PC-3 (cell line): Measurements from ENCODE around the gene ARHGAP18. TPM values are rescaled to one million over a fixed set of nuclear protein-coding genes. Genes with fewer than 3 reads are reported as not detected.

Experiments
- ATAC-seq: fragments of 200-7000 bp; cut with Tn5 transposase; 2 replicates; pipeline ENCODE4 v1.9.1; 2020; ENCODE audit warnings: mild to moderate bottlenecking, moderate library complexity
- BruUV-seq: library from RNA; stranded (reverse); fragments of 400-500 nt; replicated peaks from 2 replicates; lab custom pipeline; 2021; lab: Mats Ljungman, UMichigan
- CTCF ChIA-PET: fragments of 300-600 bp; sonication (Branson Sonifier 250); formaldehyde crosslinking; loops from one replicate; lab custom pipeline; 2022; ENCODE audit warnings: antibody characterized with exemption; lab: Charles Lee
- POLR2A ChIA-PET: fragments of 300-600 bp; sonication (Branson Sonifier 250); formaldehyde crosslinking; loops from one replicate; lab custom pipeline; 2022; ENCODE audit warnings: antibody characterized with exemption; ENCODE audit not compliant: unreplicated experiment; lab: Charles Lee
- DNase-seq: peaks from one replicate; pipeline ENCODE4 v3.0.0-alpha.2; 2015
- H2AFZ ChIP-seq: fragments of 300-600 bp; sonication (generic); 2 replicates; pipeline ENCODE4 v1.6.0; 2016; ENCODE audit warnings: antibody characterized with exemption, low read length
- H3F3A ChIP-seq: fragments of 300-600 bp; sonication (generic); one replicate; pipeline ENCODE4 v1.6.0; 2017; ENCODE audit warnings: antibody characterized with exemption, low read length, control low read depth, mild to moderate bottlenecking; ENCODE audit not compliant: unreplicated experiment
- H3K27ac ChIP-seq: fragments of 300-600 bp; sonication (generic); 2 replicates; pipeline ENCODE4 v1.5.1; 2016; ENCODE audit warnings: mild to moderate bottlenecking, low read length
- H3K27me3 ChIP-seq: fragments of 300-600 bp; sonication (generic); 2 replicates; pipeline ENCODE4 v1.6.1; 2016; ENCODE audit warnings: low read length, mixed read lengths
- H3K36me3 ChIP-seq: fragments of 300-600 bp; sonication (generic); 2 replicates; pipeline ENCODE4 v1.6.1; 2016; ENCODE audit warnings: low read depth, mixed run types, low read length, mixed read lengths
- H3K4me1 ChIP-seq: fragments of 300-600 bp; sonication (generic); 2 replicates; pipeline ENCODE4 v1.5.1; 2016; ENCODE audit warnings: low read length; ENCODE audit not compliant: insufficient read depth
- H3K4me2 ChIP-seq: fragments of 300-600 bp; sonication (generic); 2 replicates; pipeline ENCODE4 v1.6.0; 2016; ENCODE audit warnings: low read length
- H3K4me3 ChIP-seq: fragments of 300-600 bp; sonication (generic); 2 replicates; pipeline ENCODE4 v1.5.1; 2016; ENCODE audit warnings: mild to moderate bottlenecking, low read length, mixed read lengths
- H3K79me2 ChIP-seq: fragments of 300-600 bp; sonication (generic); 2 replicates; pipeline ENCODE4 v1.6.1; 2017; ENCODE audit warnings: low read length, mixed read lengths
- H3K9ac ChIP-seq: fragments of 300-600 bp; sonication (generic); 2 replicates; pipeline ENCODE4 v1.6.0; 2016; ENCODE audit warnings: mild to moderate bottlenecking, low read length
- H3K9me2 ChIP-seq: fragments of 300-600 bp; sonication (generic); replicated peaks from 2 replicates; pipeline ENCODE4 v1.6.1; 2016; ENCODE audit warnings: mixed run types, low read length, mixed read lengths
- H3K9me3 ChIP-seq: fragments of 300-600 bp; sonication (generic); 2 replicates; pipeline ENCODE4 v1.6.1; 2016; ENCODE audit warnings: low read length, mixed read lengths
- H4K20me1 ChIP-seq: fragments of 300-600 bp; sonication (generic); 2 replicates; pipeline ENCODE4 v1.6.1; 2016; ENCODE audit warnings: low read length, mixed read lengths
- EZH2 ChIP-seq: fragments of 300-600 bp; sonication (generic); IDR thresholded peaks from one replicate; pipeline ENCODE4 v1.6.1; 2017; ENCODE audit warnings: antibody characterized with exemption, mild to moderate bottlenecking, low read length; ENCODE audit not compliant: unreplicated experiment
- EZH2phosphoT487 ChIP-seq: fragments of 300-600 bp; sonication (generic); IDR thresholded peaks from 2 replicates; pipeline ENCODE4 v1.6.1; 2018; ENCODE audit warnings: mild to moderate bottlenecking, antibody characterized with exemption, low read length, borderline replicate concordance
- intact Hi-C: fragments of 100-400 bp; cut with micrococcal nuclease; formaldehyde crosslinking; loops from 2 replicates; pipeline ENCODE4 v1.9.0; 2023
- total RNA-seq: library from RNA; depleted of rRNA; stranded (reverse); fragments of >200 nt; gene quantifications from 2 replicates; pipeline ENCODE4 v1.2.3, GENCODE V29; 2014
- TF ChIP-seq, protein P1 (sequence below): fragments of 300-600 bp; sonication (generic); conservative IDR thresholded peaks from 2 replicates; pipeline ENCODE4 v1.5.1; 2017; ENCODE audit warnings: antibody characterized with exemption, low read depth, mild to moderate bottlenecking, low read length

The ARHGAP18 gene
- total RNA-seq, 1 experiment from 2014 or later = 5.9 TPM

DNA sequence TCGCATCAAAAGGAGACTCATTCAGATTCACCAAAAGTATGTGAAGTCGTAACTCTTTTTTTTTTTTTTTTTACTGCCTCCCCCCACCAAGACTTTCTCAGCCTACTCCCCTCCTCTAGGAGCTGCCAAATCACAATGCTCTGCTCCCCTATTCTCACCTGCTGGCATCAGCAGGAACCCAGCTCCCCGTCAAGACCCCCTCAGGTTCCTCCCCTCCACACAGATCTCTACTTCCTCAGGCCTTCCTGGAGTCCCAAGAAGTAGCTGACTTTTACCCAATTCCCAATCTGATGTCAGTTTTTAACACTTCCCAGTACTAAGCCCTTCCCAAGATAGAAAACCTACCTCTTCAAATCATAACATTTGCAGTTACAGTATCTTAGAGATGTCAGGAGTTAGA lies 39.3 kb downstream of the ARHGAP18 start:
- no peaks in the 10 kb centered on the region for H4K20me1 ChIP-seq
- intact Hi-C loops = loop anchor here (10.0 kb wide), 1 partner anchor 176 kb away; no protein-coding TSS in a partner anchor
- H3K9me3 ChIP-seq = no peaks in the 10 kb centered on the region
- no peaks in the 10 kb centered on the region for H3K36me3 ChIP-seq
- peaks cover 43% of the 10 kb centered on the region for H3K4me1 ChIP-seq
- CTCF ChIA-PET = no interaction called here
- H3K4me3 ChIP-seq = no peak overlapping the region
- H3K4me2 ChIP-seq = no peak overlapping the region
- POLR2A ChIA-PET = no interaction called here
- H3F3A ChIP-seq = peaks cover 5% of the 10 kb centered on the region
- no peak for DNase-seq
- no peaks in the 10 kb centered on the region for H3K27me3 ChIP-seq
- no peak overlapping the region for H3K27ac ChIP-seq
- TF ChIP-seq, protein P1, sequence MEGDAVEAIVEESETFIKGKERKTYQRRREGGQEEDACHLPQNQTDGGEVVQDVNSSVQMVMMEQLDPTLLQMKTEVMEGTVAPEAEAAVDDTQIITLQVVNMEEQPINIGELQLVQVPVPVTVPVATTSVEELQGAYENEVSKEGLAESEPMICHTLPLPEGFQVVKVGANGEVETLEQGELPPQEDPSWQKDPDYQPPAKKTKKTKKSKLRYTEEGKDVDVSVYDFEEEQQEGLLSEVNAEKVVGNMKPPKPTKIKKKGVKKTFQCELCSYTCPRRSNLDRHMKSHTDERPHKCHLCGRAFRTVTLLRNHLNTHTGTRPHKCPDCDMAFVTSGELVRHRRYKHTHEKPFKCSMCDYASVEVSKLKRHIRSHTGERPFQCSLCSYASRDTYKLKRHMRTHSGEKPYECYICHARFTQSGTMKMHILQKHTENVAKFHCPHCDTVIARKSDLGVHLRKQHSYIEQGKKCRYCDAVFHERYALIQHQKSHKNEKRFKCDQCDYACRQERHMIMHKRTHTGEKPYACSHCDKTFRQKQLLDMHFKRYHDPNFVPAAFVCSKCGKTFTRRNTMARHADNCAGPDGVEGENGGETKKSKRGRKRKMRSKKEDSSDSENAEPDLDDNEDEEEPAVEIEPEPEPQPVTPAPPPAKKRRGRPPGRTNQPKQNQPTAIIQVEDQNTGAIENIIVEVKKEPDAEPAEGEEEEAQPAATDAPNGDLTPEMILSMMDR = no peak
- TF ChIP-seq EZH2 (no peak), EZH2phosphoT487 (no peak)
- no peaks in the 10 kb centered on the region for H3K9me2 ChIP-seq
- no peak overlapping the region for H3K9ac ChIP-seq
- no peak for ATAC-seq
- no TSS peak for BruUV-seq
- H3K79me2 ChIP-seq = 0 out of 2 replicates have a peak, but pooled peaks cover 4% of the 10 kb centered on the region
- no peak overlapping the region for H2AFZ ChIP-seq

DNA sequence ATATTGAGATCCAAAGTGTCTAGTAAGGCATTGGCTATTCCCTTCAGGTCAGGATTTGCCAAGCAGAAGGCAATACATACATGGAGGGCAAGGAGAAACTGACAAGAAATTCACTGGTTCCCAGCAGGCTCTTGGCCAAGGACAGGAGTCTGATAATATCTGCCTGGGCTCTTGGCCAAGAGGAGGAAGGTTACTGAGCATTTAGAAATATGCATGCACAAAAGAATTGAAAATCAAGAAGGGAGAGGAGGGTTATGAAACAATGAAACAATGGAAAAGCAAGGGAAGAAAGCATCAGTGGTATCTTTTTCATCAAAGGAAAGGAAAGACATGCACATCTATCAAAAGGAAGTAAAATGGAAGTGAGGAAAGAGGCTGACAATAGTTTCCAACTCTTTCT lies 42.4 kb downstream of the ARHGAP18 start:
- POLR2A ChIA-PET = no interaction called here
- Histone ChIP-seq H3K9me3 (no peaks in the 10 kb centered on the region), H3K36me3 (no peaks in the 10 kb centered on the region), H3K4me1 (peaks cover 20% of the 10 kb centered on the region), H3K9ac (no peak overlapping the region), H4K20me1 (no peaks in the 10 kb centered on the region), H3K27ac (no peak overlapping the region), H2AFZ (no peak overlapping the region), H3F3A (peaks cover 4% of the 10 kb centered on the region), H3K4me2 (peak overlapping the region; percentile 28; the same call in 1 of the 2 replicates), H3K4me3 (no peak overlapping the region), H3K79me2 (0 out of 2 replicates have a peak, but pooled peaks cover 4% of the 10 kb centered on the region), H3K27me3 (no peaks in the 10 kb centered on the region), H3K9me2 (no peaks in the 10 kb centered on the region)
- ATAC-seq (no peak; the same call in 1 of the 2 replicates), DNase-seq (peak; percentile 57)
- no TSS peak for BruUV-seq
- intact Hi-C loops = loop anchor here (1.0 kb wide), 2 partner anchors 63 to 69 kb away; no protein-coding TSS in a partner anchor
- TF ChIP-seq, protein P1 = no peak
- no peak for TF ChIP-seq EZH2phosphoT487
- TF ChIP-seq EZH2 = no peak
- CTCF ChIA-PET = no interaction called here

DNA sequence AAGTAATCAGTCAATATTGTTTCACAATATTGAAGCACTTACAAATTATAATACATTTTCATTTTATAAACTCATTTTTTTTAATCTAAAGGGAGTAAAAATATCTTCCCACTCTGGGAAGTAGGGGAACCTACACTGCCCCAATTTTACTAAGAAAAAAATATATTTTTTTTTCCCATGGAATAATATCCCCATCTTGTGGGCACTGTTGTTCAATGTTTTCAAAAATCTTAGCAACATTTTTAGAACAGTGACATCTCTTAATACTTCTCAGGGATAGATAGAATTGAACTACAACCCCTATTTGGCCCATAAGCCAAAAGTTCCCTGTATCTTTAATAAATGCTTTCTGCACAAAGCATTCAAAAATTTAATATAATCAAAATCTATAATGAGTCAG lies 42.9 kb downstream of the ARHGAP18 start:
- CTCF ChIA-PET = no interaction called here
- Histone ChIP-seq H3K4me3 (no peak overlapping the region), H3K27me3 (no peaks in the 10 kb centered on the region), H3K9ac (no peak overlapping the region), H3K9me3 (no peaks in the 10 kb centered on the region), H3K27ac (no peak overlapping the region), H3K4me2 (no peak overlapping the region), H3K4me1 (peaks cover 14% of the 10 kb centered on the region), H4K20me1 (no peaks in the 10 kb centered on the region), H3K36me3 (no peaks in the 10 kb centered on the region), H3K79me2 (0 out of 2 replicates have a peak, but pooled peaks cover 2% of the 10 kb centered on the region), H3F3A (no peaks in the 10 kb centered on the region), H3K9me2 (no peaks in the 10 kb centered on the region), H2AFZ (no peak overlapping the region)
- intact Hi-C loops = loop anchor here (1.0 kb wide), 2 partner anchors 63 to 69 kb away; no protein-coding TSS in a partner anchor
- DNase-seq (no peak), ATAC-seq (no peak)
- no peak for TF ChIP-seq EZH2
- no peak for TF ChIP-seq EZH2phosphoT487
- TF ChIP-seq, protein P1 = peak; percentile 34; the same call in 1 of the 2 replicates
- POLR2A ChIA-PET = no interaction called here
- no TSS peak for BruUV-seq
